Activated CD4-positive, CD25-positive, alpha-beta regulatory T cell treated with anti-CD3 and anti-CD28 coated beads, Interleukin-2, amount 50 U/mL, for 16 hours (primary cell): Measurements from ENCODE around the gene INPP4B.

Experiments
- DNase-seq: peaks from one replicate; pipeline ENCODE4 v3.0.0-alpha.2; 2020; ENCODE audit warnings: low read depth, low spot score

INPP4B gene

DNA sequence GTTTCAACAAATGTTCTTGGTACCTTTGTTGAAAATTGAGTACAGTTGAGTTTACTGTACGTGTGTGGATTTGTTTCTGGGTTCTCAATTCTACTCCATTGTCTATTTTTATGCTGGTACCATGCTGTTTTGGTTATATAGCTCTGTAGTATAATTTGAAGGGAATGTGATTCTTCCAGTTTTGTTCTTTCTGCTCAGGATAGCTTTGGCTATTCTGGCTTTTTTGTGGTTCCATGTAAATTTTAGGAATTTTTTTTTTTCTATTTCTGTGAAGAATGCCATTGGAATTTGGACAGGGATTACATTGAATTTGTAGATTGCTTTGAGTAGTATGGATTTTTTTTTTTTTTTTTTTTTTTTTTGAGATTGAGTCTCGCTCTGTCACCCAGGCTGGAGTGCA is 836.4 kb downstream of the INPP4B start:
- no peak for DNase-seq

DNA sequence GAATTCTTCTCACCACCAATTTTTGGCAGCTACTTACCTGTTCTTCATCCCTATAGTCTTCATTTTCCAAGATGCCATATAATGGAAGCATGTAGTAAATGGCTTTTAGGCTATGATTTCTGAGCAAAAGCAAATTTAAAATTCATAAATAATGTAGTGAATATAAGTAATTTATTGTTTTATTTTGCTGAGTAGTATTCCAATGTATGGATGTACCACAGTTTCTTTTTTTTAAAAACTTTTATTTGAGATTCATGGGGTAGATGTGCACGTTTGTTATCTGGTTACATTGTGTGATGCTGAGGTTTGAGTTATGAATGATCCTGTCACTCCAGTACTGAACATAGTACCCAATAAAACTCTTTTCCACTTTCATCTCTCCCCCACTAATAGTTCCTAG is 840.6 kb downstream of the INPP4B start:
- DNase-seq = no peak

DNA sequence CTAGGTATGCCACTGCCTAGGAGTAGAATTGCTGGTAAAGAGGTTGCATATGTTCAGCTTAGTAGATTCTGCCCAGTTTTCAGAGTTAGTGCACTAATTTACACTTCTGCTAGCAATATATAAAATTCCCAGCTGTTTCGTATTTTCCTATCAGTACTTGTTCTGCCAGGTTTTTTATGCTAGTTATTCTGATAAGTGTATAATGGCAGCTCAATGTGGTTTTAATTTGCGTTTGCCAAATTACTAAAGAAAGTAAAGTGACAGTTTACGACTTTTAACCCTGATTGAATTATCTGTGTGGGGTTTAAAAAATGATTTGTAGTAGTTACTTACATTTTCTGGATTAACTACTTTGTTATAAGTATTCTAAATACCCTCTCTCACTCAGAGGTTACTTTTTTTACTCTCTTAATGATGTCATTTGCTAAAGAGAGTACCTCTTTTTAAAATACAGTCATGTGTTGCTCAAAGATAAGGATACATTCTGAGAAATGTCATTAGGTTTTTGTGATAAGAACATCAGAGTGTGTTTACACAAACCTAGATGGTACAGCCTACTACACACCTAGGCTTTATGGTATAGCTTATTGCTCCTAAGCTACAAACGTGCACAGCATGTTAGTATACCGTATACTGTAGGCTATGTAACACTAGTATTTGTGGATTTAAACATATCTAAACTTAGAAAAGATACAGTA is 846.5 kb downstream of the INPP4B start:
- DNase-seq = no peak

DNA sequence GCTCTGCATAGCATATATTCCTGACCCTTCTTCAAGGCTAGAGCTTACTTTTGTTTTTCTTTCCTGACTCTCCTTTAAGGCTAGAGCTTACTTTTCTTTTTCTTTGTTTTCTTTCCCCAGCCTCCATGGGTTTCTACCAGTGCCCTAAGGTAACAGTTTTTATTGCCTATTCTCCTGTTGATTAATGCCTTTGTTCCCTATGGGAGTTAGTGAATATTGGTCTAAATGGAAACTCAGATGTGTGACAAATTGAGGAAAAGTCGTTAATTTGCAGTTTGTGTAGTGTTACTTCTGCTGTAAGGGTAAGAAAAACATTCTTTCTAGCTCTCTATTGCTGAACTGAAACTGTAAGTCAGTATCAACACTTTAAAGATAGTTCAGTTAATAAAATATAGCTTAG is 851.0 kb downstream of the INPP4B start:
- DNase-seq = no peak

DNA sequence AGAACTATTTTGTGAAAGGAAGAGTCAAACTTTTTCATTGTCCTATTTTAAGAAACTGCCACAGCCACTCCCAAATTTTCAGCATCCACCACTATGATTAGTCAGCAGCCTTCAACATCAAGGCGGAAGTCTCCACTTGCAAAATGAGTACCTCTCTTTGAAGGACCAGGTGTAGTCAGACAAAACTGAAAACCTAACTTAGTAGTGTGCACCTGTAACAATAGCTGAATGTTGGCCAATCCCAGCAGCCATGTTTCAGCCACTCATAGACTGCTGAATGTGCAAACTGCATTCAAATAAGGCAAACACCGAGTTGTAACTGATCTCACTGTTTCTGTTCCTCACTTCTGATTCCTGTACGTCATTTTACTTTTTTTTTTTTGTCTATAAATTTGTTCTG is 868.7 kb downstream of the INPP4B start:
- DNase-seq = no peak
